Breast epithelium (tissue), 3 donors: ENCODE data around the gene MAOA.

Experiments
- POLR2AphosphoS5 ChIP-seq, 3 donors: sonication (generic); formaldehyde crosslinking; IDR thresholded peaks; one replicate each; pipeline ENCODE4 v1.6.1; 2017; ENCODE audit warnings: antibody characterized with exemption in 3 of 3
- TF ChIP-seq, protein P1 (sequence below), 3 donors: fragments of 450-650 bp; IDR thresholded peaks; one replicate each; pipeline ENCODE4 v1.5.1; 2016 to 2017; ENCODE audit warnings: antibody characterized with exemption in 3 of 3, mild to moderate bottlenecking in 3 of 3, moderate library complexity in 3 of 3

DNA sequence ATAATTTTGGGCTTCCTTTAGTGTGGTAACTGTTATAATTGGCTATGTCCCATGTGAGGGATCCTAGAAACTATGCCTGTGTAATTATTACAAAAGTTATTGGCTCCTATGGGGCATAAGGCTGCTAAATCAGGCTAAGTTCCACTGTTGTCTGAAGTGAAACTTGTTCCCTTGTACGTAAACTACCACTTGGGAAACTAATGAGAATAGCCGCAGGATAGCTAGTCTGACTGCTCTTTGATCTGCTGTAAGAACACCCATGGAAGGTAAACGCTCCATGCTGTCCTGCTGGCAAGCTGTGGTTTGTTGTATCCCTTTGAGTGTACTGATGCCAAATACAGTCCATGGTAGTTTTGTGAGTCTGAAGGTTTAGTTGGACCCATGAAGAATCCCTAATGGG lies 9.3 kb upstream of the MAOA start:
- TF ChIP-seq, protein P1, sequence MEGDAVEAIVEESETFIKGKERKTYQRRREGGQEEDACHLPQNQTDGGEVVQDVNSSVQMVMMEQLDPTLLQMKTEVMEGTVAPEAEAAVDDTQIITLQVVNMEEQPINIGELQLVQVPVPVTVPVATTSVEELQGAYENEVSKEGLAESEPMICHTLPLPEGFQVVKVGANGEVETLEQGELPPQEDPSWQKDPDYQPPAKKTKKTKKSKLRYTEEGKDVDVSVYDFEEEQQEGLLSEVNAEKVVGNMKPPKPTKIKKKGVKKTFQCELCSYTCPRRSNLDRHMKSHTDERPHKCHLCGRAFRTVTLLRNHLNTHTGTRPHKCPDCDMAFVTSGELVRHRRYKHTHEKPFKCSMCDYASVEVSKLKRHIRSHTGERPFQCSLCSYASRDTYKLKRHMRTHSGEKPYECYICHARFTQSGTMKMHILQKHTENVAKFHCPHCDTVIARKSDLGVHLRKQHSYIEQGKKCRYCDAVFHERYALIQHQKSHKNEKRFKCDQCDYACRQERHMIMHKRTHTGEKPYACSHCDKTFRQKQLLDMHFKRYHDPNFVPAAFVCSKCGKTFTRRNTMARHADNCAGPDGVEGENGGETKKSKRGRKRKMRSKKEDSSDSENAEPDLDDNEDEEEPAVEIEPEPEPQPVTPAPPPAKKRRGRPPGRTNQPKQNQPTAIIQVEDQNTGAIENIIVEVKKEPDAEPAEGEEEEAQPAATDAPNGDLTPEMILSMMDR (IDR thresholded peaks at IDR 0.05): no peak
- no peak for TF ChIP-seq POLR2AphosphoS5 (IDR thresholded peaks at IDR 0.05)
